ENCODE results near the gene GPR82.
"Not testable (repeated sequence)": the region's sequence is repeated elsewhere in the genome, so short reads cannot be mapped to it uniquely, and the experiment has no call there.

The GPR82 gene

DNA sequence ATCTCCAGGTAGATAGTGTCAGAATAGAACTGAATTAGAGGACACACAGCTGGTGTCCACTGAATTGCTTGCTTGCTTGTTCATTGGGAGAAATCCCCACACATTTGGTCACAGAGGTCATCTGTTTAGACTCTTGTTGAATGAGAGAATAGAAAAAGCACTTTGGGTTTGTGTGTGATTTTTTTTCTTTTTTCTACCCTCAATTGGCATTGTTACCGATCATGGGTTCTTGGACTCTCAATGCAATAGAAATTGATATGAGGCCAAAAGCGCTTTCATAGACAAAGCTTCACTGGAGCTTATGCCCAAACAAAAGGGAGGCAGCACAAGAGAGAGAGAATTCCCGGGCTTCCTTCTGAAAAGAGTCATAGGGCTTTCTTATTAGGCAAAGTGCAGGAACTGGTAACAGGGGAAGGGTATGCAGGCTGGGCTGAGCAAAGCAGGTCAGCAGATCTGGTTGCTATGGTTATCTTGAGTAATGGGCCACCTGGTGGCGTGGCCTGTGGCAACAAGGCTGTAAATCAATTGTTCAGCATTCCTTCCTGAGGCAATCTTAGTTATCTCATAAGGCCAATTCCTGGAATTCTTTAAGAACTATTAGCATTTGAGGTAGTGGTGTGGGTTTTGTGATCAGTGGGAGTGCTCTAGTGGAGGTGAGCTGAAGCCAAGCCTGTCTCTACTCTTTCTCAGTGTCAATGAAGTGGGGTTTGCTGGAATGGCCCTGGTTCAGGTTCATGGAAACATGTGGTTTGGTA is 5.3 kb upstream of the GPR82 start:
- DNase-seq (ENCODE audit: low read depth): no peak
- TF ChIP-seq CTCF (conservative IDR thresholded peaks at IDR 0.05; ENCODE audit: control insufficient read depth, insufficient read depth, low read depth, low read length): no peak
- H3K4me3 ChIP-seq (ENCODE audit: control insufficient read depth, low read depth, low read length): no peak overlapping the region

GRCh38 chrX:41719610-41720009 is 4.4 kb upstream of the GPR82 start:
- not testable (repeated sequence) for DNase-seq (ENCODE audit: low read depth); H3K4me3 ChIP-seq (ENCODE audit: control insufficient read depth, low read depth, low read length)

GRCh38 chrX:41720125-41720779 is 3.7 kb upstream of the GPR82 start:
- TF ChIP-seq CTCF (conservative IDR thresholded peaks at IDR 0.05; ENCODE audit: control insufficient read depth, insufficient read depth, low read depth, low read length): no peak
- DNase-seq (ENCODE audit: low read depth): peak; percentile 10
- no peak overlapping the region for H3K4me3 ChIP-seq (ENCODE audit: control insufficient read depth, low read depth, low read length)

DNA sequence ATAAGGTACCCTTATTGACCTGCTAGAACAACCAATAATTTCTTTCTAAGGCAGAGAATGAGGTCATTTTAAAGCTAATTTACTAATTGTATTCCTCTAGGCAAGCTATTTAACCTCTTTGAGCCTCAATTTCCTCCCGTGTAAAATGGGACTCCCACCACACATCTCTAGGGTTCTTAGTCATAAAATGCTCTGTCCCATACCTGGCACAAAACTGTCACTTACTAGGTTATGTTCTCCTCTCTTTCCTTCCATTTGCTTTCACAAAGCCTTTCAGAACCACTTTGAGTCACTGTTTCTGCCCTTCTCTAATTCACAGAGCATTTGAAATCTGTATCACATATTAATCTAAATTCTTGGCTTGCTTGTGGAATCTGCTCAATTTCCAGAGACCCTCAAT is 2.4 kb upstream of the GPR82 start:
- TF ChIP-seq CTCF (conservative IDR thresholded peaks at IDR 0.05; ENCODE audit: control insufficient read depth, insufficient read depth, low read depth, low read length): no peak
- DNase-seq (ENCODE audit: low read depth): no peak
- H3K4me3 ChIP-seq (ENCODE audit: control insufficient read depth, low read depth, low read length): no peak overlapping the region

DNA sequence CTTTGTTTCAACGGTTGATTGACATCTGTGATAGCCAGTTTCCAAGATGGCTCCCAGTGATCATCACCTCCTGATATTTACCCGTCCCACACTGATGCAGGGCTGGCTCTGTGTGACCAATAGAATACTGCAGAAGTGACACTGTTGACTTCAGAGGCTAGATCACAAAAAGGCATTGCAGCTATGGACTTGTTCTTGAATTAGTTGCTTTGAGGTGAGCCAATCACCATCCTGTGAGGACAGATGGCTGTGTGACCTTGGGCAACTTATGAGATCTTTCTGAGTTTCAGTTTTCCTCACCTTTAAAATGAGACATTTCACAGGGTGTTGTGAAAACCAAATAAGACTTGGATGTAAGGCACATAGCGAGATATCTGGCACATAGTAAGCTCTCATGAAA is 1.8 kb upstream of the GPR82 start:
- DNase-seq (ENCODE audit: low read depth): no peak
- TF ChIP-seq CTCF (conservative IDR thresholded peaks at IDR 0.05; ENCODE audit: control insufficient read depth, insufficient read depth, low read depth, low read length): no peak
- H3K4me3 ChIP-seq (ENCODE audit: control insufficient read depth, low read depth, low read length): no peak overlapping the region

GRCh38 chrX:41722816-41723618 is 964 bp upstream of the GPR82 start:
- DNase-seq (ENCODE audit: low read depth): peak; percentile 59
- TF ChIP-seq CTCF (conservative IDR thresholded peaks at IDR 0.05; ENCODE audit: control insufficient read depth, insufficient read depth, low read depth, low read length): no peak
- H3K4me3 ChIP-seq (ENCODE audit: control insufficient read depth, low read depth, low read length): no peak overlapping the region

GRCh38 chrX:41728125-41728524 is 4.1 kb downstream of the GPR82 start:
- no peak overlapping the region for H3K4me3 ChIP-seq (ENCODE audit: control insufficient read depth, low read depth, low read length)
- no peak for TF ChIP-seq CTCF (conservative IDR thresholded peaks at IDR 0.05; ENCODE audit: control insufficient read depth, insufficient read depth, low read depth, low read length)
- no peak for DNase-seq (ENCODE audit: low read depth)
